HCT116 (cell line): Measurements from ENCODE around the gene SLC19A1. TPM values are rescaled to one million over a fixed set of nuclear protein-coding genes. Genes with fewer than 3 reads are reported as not detected.

Experiments used
- ATAC-seq: fragments of 200-7000 bp; cut with Tn5 transposase; 2 replicates; pipeline ENCODE4 v1.9.1; 2020; ENCODE audit warnings: mild to moderate bottlenecking, moderate library complexity
- BruUV-seq: library from RNA; stranded (reverse); fragments of 400-500 nt; replicated peaks from 2 replicates; lab custom pipeline; 2021; lab: Mats Ljungman, UMichigan
- CTCF ChIA-PET: fragments of 300-600 bp; sonication (Branson Sonifier 250); formaldehyde crosslinking; loops from one replicate; lab custom pipeline; 2021; ENCODE audit warnings: antibody characterized with exemption; lab: Charles Lee
- POLR2A ChIA-PET: fragments of 300-600, 350-600 bp; sonication (Branson Sonifier 250); formaldehyde crosslinking; loops from one replicate; lab custom pipeline; 2021; ENCODE audit warnings: antibody characterized with exemption; lab: Charles Lee
- RAD21 ChIA-PET, 2 experiments: fragments of 300-600 bp; sonication (Branson Sonifier 250); formaldehyde crosslinking; loops; one replicate each; lab custom pipeline; 2023; ENCODE audit warnings: low total read pairs in 2 of 2; ENCODE audit not compliant: uncharacterized antibody in 2 of 2, unreplicated experiment in 2 of 2, low non-redundant PET in 1 of 2; lab: Charles Lee
- DNase-seq: peaks from one replicate; pipeline ENCODE4 v3.0.0-alpha.2; 2010; ENCODE audit warnings: low read depth, low spot score
- H2AFZ ChIP-seq: fragments of 200-600 bp; shearing (Covaris generic), sonication (generic); 2 replicates; pipeline ENCODE4 v1.6.1; 2017; ENCODE audit warnings: low read depth, mixed run types, mixed read lengths, antibody characterized with exemption, low read length; ENCODE audit not compliant: poor library complexity, severe bottlenecking
- H3K27ac ChIP-seq: 2 replicates; pipeline ENCODE4 v1.5.1; 2012; ENCODE audit warnings: low read depth, low read length
- H3K27me3 ChIP-seq: fragments of 200-600 bp; sonication (generic); 2 replicates; pipeline ENCODE4 v1.6.1; 2016; ENCODE audit warnings: mixed run types, low read length, mixed read lengths; ENCODE audit not compliant: insufficient read depth
- H3K36me3 ChIP-seq, 2 experiments: fragments of 200-500 bp in 1 of 2; fragments of 200-600 bp in 1 of 2; sonication (Bioruptor generic) in 1 of 2; sonication (generic) in 1 of 2; 2 replicates each; pipeline versions ENCODE4 v1.5.1 to v1.6.1; 2014 to 2016; ENCODE audit warnings: low read length in 2 of 2, inconsistent platforms in 1 of 2, mixed read lengths in 1 of 2, mixed run types in 1 of 2; ENCODE audit not compliant: insufficient read depth in 2 of 2, control insufficient read depth in 1 of 2
- H3K4me1 ChIP-seq, 2 experiments: fragments of 200-600 bp in 1 of 2; sonication (generic) in 1 of 2; 2 replicates each; pipeline versions ENCODE4 v1.5.1 to v1.6.1; 2012 to 2017; ENCODE audit warnings: low read length in 2 of 2, inconsistent platforms in 1 of 2, mild to moderate bottlenecking in 1 of 2, mixed read lengths in 1 of 2, mixed run types in 1 of 2, moderate library complexity in 1 of 2; ENCODE audit not compliant: insufficient read depth in 2 of 2, control insufficient read depth in 1 of 2
- H3K4me2 ChIP-seq: fragments of 200-600 bp; sonication (generic); 2 replicates; pipeline ENCODE4 v1.6.1; 2017; ENCODE audit warnings: mixed run types, low read length, mixed read lengths
- H3K4me3 ChIP-seq, 2 experiments: fragments of 200-600 bp in 1 of 2; sonication (generic) in 1 of 2; replicated peaks in 1 of 2; 2 replicates each; pipeline ENCODE4 v1.5.1; 2011 to 2016; ENCODE audit warnings: low read length in 2 of 2, control low read depth in 1 of 2, low read depth in 1 of 2, mild to moderate bottlenecking in 1 of 2, mixed read lengths in 1 of 2, mixed run types in 1 of 2
- H3K79me2 ChIP-seq: fragments of 200-600 bp; sonication (generic); 2 replicates; pipeline ENCODE4 v1.6.1; 2017; ENCODE audit warnings: mild to moderate bottlenecking, mixed run types, low read length, moderate library complexity, mixed read lengths; ENCODE audit not compliant: insufficient read depth
- H3K9ac ChIP-seq: fragments of 200-600 bp; sonication (generic); 2 replicates; pipeline ENCODE4 v1.6.1; 2016; ENCODE audit warnings: low read length, mixed read lengths
- H3K9me2 ChIP-seq: fragments of 200-600 bp; sonication (generic), shearing (Covaris generic); 2 replicates; pipeline ENCODE4 v1.6.1; 2017; ENCODE audit warnings: mixed run types, mild to moderate bottlenecking, moderate library complexity; ENCODE audit not compliant: insufficient read depth
- H3K9me3 ChIP-seq, 2 experiments: fragments of 200-500 bp in 1 of 2; fragments of 200-600 bp in 1 of 2; sonication (Bioruptor generic) in 1 of 2; sonication (generic) in 1 of 2; 2 replicates each; pipeline ENCODE4 v1.6.1; 2014 to 2017; ENCODE audit warnings: low read length in 2 of 2, mixed read lengths in 2 of 2, inconsistent platforms in 1 of 2, low read depth in 1 of 2, mild to moderate bottlenecking in 1 of 2, mixed run types in 1 of 2, moderate library complexity in 1 of 2; ENCODE audit not compliant: control insufficient read depth in 1 of 2, insufficient read depth in 1 of 2
- H4K20me1 ChIP-seq: fragments of 200-600 bp; sonication (generic), shearing (Covaris generic); 2 replicates; pipeline ENCODE4 v1.6.1; 2017; ENCODE audit warnings: mixed run types, mild to moderate bottlenecking, moderate library complexity; ENCODE audit not compliant: insufficient read depth
- CBX3 ChIP-seq: IDR thresholded peaks from 2 replicates; pipeline ENCODE4 v1.6.1; 2012; ENCODE audit warnings: low read depth
- CEBPB ChIP-seq: IDR thresholded peaks from 2 replicates; pipeline ENCODE4 v1.6.1; 2012; ENCODE audit warnings: low read depth
- ELF1 ChIP-seq: IDR thresholded peaks from 2 replicates; pipeline ENCODE4 v1.6.1; 2012; ENCODE audit warnings: low read depth, borderline replicate concordance
- EZH2 ChIP-seq: fragments of 200-600 bp; sonication (generic); IDR thresholded peaks from 2 replicates; pipeline ENCODE4 v1.6.1; 2017; ENCODE audit warnings: antibody characterized with exemption, mixed run types
- JUND ChIP-seq: IDR thresholded peaks from 2 replicates; pipeline ENCODE4 v1.6.1; 2012
- POLR2A ChIP-seq: IDR thresholded peaks from 2 replicates; pipeline ENCODE4 v1.7.0; 2011; ENCODE audit warnings: borderline replicate concordance; ENCODE audit not compliant: insufficient read depth, insufficient read length; ENCODE audit errors: extremely low read depth
- POLR2AphosphoS5 ChIP-seq: IDR thresholded peaks from 2 replicates; pipeline ENCODE4 v1.6.1; 2011; ENCODE audit warnings: mild to moderate bottlenecking, low read depth, low read length, moderate library complexity
- SIN3A ChIP-seq: IDR thresholded peaks from 2 replicates; pipeline ENCODE4 v1.6.1; 2012; ENCODE audit warnings: low read depth
- SRF ChIP-seq: IDR thresholded peaks from 2 replicates; pipeline ENCODE4 v1.6.1; 2012; ENCODE audit warnings: low read depth
- TCF7L2 ChIP-seq: IDR thresholded peaks from 2 replicates; pipeline ENCODE4 v1.7.0; 2011; ENCODE audit warnings: borderline replicate concordance, inconsistent platforms; ENCODE audit not compliant: insufficient read depth, insufficient read length; ENCODE audit errors: extremely low read depth
- YY1 ChIP-seq: IDR thresholded peaks from 2 replicates; pipeline ENCODE4 v1.6.1; 2011; ENCODE audit warnings: low read length, low read depth, moderate library complexity, mild to moderate bottlenecking; ENCODE audit not compliant: insufficient replicate concordance; ENCODE audit errors: extremely low read depth
- ZBTB33 ChIP-seq: IDR thresholded peaks from 2 replicates; pipeline ENCODE4 v1.6.1; 2011; ENCODE audit warnings: mild to moderate bottlenecking, low read length, moderate library complexity; ENCODE audit not compliant: insufficient replicate concordance; ENCODE audit errors: extremely low read depth
- ZFX ChIP-seq: fragments of 450-650 bp; IDR thresholded peaks from 2 replicates; pipeline ENCODE4 v1.6.1; 2017
- intact Hi-C: fragments of 100-400 bp; cut with micrococcal nuclease; formaldehyde crosslinking; loops from 2 replicates; pipeline ENCODE4 v1.10.0; 2022
- total RNA-seq: library from RNA; stranded (reverse); gene quantifications from one replicate; pipeline ENCODE4 v1.2.1, GENCODE V29; 2021; ENCODE audit not compliant: unreplicated experiment
- TF ChIP-seq, protein P1 (sequence below): IDR thresholded peaks from 2 replicates; pipeline ENCODE4 v1.6.1; 2012; ENCODE audit warnings: low read depth
- TF ChIP-seq, protein P2 (sequence below), 3 experiments: fragments of 200-600 bp in 1 of 3; sonication (generic) in 1 of 3; IDR thresholded peaks in 2 of 3; conservative IDR thresholded peaks in 1 of 3; 2 replicates each; pipeline ENCODE4 v1.5.1; 2012 to 2017; ENCODE audit warnings: low read depth in 2 of 3, low read length in 2 of 3, antibody characterized with exemption in 1 of 3, borderline replicate concordance in 1 of 3, control low read depth in 1 of 3, mild to moderate bottlenecking in 1 of 3, mixed read lengths in 1 of 3, mixed run types in 1 of 3, moderate library complexity in 1 of 3; ENCODE audit not compliant: insufficient read depth in 1 of 3

The SLC19A1 gene
- total RNA-seq, 1 experiment from 2014 or later = 50.2 TPM

GRCh38 chr21:45517249-45518065 lies 24.8 kb downstream of the SLC19A1 start:
- RAD21 ChIA-PET = no interaction called here
- intact Hi-C loops = no loop called here
- Histone ChIP-seq H3K79me2 (peaks cover 57% of the 10 kb centered on the region), H2AFZ (no peak overlapping the region), H3K4me3 (no peak overlapping the region), H4K20me1 (peaks cover 4% of the 10 kb centered on the region; the same call in 1 of the 2 replicates), H3K9me3 (peaks cover 20 to 21% of the 10 kb centered on the region in 2 experiments; a peak in 3 of 4 replicates), H3K27ac (no peak overlapping the region), H3K36me3 (peaks cover 13 to 48% of the 10 kb centered on the region in 2 experiments), H3K4me1 (no peaks in the 10 kb centered on the region), H3K9ac (no peak overlapping the region), H3K27me3 (no peaks in the 10 kb centered on the region), H3K9me2 (no peaks in the 10 kb centered on the region), H3K4me2 (no peak overlapping the region)
- CTCF ChIA-PET = no interaction called here
- POLR2A ChIA-PET = no interaction called here
- ATAC-seq = no peak
- TF ChIP-seq YY1 (no peak), EZH2 (no peak), POLR2A (no peak), POLR2AphosphoS5 (no peak), SIN3A (no peak), TCF7L2 (no peak), ZBTB33 (no peak), CBX3 (no peak), CEBPB (no peak), ELF1 (no peak), JUND (no peak), ZFX (no peak), SRF (no peak)
- TF ChIP-seq, protein P1, sequence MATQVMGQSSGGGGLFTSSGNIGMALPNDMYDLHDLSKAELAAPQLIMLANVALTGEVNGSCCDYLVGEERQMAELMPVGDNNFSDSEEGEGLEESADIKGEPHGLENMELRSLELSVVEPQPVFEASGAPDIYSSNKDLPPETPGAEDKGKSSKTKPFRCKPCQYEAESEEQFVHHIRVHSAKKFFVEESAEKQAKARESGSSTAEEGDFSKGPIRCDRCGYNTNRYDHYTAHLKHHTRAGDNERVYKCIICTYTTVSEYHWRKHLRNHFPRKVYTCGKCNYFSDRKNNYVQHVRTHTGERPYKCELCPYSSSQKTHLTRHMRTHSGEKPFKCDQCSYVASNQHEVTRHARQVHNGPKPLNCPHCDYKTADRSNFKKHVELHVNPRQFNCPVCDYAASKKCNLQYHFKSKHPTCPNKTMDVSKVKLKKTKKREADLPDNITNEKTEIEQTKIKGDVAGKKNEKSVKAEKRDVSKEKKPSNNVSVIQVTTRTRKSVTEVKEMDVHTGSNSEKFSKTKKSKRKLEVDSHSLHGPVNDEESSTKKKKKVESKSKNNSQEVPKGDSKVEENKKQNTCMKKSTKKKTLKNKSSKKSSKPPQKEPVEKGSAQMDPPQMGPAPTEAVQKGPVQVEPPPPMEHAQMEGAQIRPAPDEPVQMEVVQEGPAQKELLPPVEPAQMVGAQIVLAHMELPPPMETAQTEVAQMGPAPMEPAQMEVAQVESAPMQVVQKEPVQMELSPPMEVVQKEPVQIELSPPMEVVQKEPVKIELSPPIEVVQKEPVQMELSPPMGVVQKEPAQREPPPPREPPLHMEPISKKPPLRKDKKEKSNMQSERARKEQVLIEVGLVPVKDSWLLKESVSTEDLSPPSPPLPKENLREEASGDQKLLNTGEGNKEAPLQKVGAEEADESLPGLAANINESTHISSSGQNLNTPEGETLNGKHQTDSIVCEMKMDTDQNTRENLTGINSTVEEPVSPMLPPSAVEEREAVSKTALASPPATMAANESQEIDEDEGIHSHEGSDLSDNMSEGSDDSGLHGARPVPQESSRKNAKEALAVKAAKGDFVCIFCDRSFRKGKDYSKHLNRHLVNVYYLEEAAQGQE = no peak
- TF ChIP-seq, protein P2, sequence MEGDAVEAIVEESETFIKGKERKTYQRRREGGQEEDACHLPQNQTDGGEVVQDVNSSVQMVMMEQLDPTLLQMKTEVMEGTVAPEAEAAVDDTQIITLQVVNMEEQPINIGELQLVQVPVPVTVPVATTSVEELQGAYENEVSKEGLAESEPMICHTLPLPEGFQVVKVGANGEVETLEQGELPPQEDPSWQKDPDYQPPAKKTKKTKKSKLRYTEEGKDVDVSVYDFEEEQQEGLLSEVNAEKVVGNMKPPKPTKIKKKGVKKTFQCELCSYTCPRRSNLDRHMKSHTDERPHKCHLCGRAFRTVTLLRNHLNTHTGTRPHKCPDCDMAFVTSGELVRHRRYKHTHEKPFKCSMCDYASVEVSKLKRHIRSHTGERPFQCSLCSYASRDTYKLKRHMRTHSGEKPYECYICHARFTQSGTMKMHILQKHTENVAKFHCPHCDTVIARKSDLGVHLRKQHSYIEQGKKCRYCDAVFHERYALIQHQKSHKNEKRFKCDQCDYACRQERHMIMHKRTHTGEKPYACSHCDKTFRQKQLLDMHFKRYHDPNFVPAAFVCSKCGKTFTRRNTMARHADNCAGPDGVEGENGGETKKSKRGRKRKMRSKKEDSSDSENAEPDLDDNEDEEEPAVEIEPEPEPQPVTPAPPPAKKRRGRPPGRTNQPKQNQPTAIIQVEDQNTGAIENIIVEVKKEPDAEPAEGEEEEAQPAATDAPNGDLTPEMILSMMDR (IDR thresholded peaks at IDR 0.05 in 2 of 3, conservative IDR thresholded peaks at IDR 0.05 in 1 of 3; ENCODE audit: borderline replicate concordance in 1 of 3, insufficient read depth in 1 of 3, low read depth in 2 of 3, low read length in 2 of 3) = no peak
- BruUV-seq = no TSS peak
- no peak for DNase-seq
